PC-9 (cell line): ENCODE measurements around the gene TTC7B.

Source experiments
- CTCF ChIP-seq: fragments of 200-600 bp; sonication (generic); conservative IDR thresholded peaks from 2 replicates; pipeline ENCODE4 v1.6.1; 2017; ENCODE audit warnings: mixed run types, antibody characterized with exemption, mild to moderate bottlenecking, moderate library complexity
- EZH2 ChIP-seq: fragments of 200-600 bp; sonication (generic); IDR thresholded peaks from 2 replicates; pipeline ENCODE4 v1.8.0; 2017; ENCODE audit warnings: antibody characterized with exemption, low read depth

- TF ChIP-seq CTCF = no peak
- no peak for TF ChIP-seq EZH2
Measured at GRCh38 chr14:90782892-90783291, 33.3 kb downstream of the TTC7B start.
